Stomach (tissue), 4 donors: ENCODE data around the gene RHBDL1.

Source experiments
- CTCF ChIP-seq, 7 experiments: fragments of 450-650 bp in 4 of 7; fragments of 200-600 bp in 3 of 7; sonication (generic) in 3 of 7; IDR thresholded peaks; one replicate each; pipeline ENCODE4 v1.5.1; 2016 to 2019; ENCODE audit warnings: antibody characterized with exemption in 7 of 7, control low read depth in 2 of 7, mild to moderate bottlenecking in 1 of 7
- EP300 ChIP-seq: sonication (generic); formaldehyde crosslinking; IDR thresholded peaks from one replicate; pipeline ENCODE4 v1.6.1; 2017; ENCODE audit warnings: antibody characterized with exemption
- POLR2AphosphoS5 ChIP-seq, 3 donors: sonication (generic); formaldehyde crosslinking; IDR thresholded peaks; one replicate each; pipeline ENCODE4 v1.6.1; 2016; ENCODE audit warnings: antibody characterized with exemption in 3 of 3

GRCh38 chr16:649631-650030, 25.8 kb upstream of the RHBDL1 start:
- no peak for TF ChIP-seq POLR2AphosphoS5 (IDR thresholded peaks at IDR 0.05)
- TF ChIP-seq CTCF (IDR thresholded peaks at IDR 0.05): no peak
- no peak for TF ChIP-seq EP300
